A673 (cell line): ENCODE data around the gene GRIN2A. TPM values are rescaled to one million over a fixed set of nuclear protein-coding genes. Genes with fewer than 3 reads are reported as not detected.

Source experiments
- BruUV-seq: library from RNA; stranded (reverse); fragments of 400-500 nt; replicated peaks from 2 replicates; lab custom pipeline; 2021; lab: Mats Ljungman, UMichigan
- CTCF ChIA-PET: fragments of 300-600 bp; sonication (Branson Sonifier 250); formaldehyde crosslinking; loops from one replicate; lab custom pipeline; 2022; ENCODE audit warnings: antibody characterized with exemption; lab: Charles Lee
- POLR2A ChIA-PET: fragments of 300-600 bp; sonication (Branson Sonifier 250); formaldehyde crosslinking; loops from one replicate; lab custom pipeline; 2022; ENCODE audit warnings: antibody characterized with exemption; ENCODE audit not compliant: low non-redundant PET; lab: Charles Lee
- DNase-seq: peaks from one replicate; pipeline ENCODE4 v3.0.0-alpha.2; 2015; ENCODE audit warnings: low spot score
- H3K27ac ChIP-seq: fragments of 200-600 bp; sonication (generic); 2 replicates; pipeline ENCODE4 v1.5.1; 2016; ENCODE audit warnings: mixed run types, low read depth, mild to moderate bottlenecking, mixed read lengths, antibody characterized with exemption, low read length; ENCODE audit not compliant: poor library complexity, severe bottlenecking
- H3K27me3 ChIP-seq: fragments of 200-600 bp; sonication (generic); replicated peaks from 2 replicates; pipeline ENCODE4 v1.6.1; 2017; ENCODE audit warnings: mixed run types, low read depth, mild to moderate bottlenecking, mixed read lengths, antibody characterized with exemption, low read length; ENCODE audit not compliant: insufficient read depth, poor library complexity
- H3K36me3 ChIP-seq: fragments of 200-600 bp; sonication (generic); 2 replicates; pipeline ENCODE4 v1.6.1; 2016; ENCODE audit warnings: mixed run types, mild to moderate bottlenecking, mixed read lengths, antibody characterized with exemption, low read length; ENCODE audit not compliant: insufficient read depth, poor library complexity, severe bottlenecking
- H3K4me1 ChIP-seq: fragments of 200-600 bp; sonication (generic); 2 replicates; pipeline ENCODE4 v1.6.1; 2017; ENCODE audit warnings: mixed run types, mild to moderate bottlenecking, mixed read lengths, antibody characterized with exemption, low read length; ENCODE audit not compliant: insufficient read depth, poor library complexity, severe bottlenecking
- H3K4me3 ChIP-seq: fragments of 200-600 bp; sonication (generic); 2 replicates; pipeline ENCODE4 v1.5.1; 2016; ENCODE audit warnings: low read depth, mixed run types, mild to moderate bottlenecking, mixed read lengths, low read length; ENCODE audit not compliant: poor library complexity, severe bottlenecking
- H3K9me3 ChIP-seq: fragments of 200-600 bp; sonication (generic); 2 replicates; pipeline ENCODE4 v1.6.1; 2016; ENCODE audit warnings: mixed run types, low read depth, mild to moderate bottlenecking, mixed read lengths, antibody characterized with exemption, low read length; ENCODE audit not compliant: poor library complexity, severe bottlenecking
- EZH2 ChIP-seq: fragments of 200-600 bp; sonication (generic); IDR thresholded peaks from 2 replicates; pipeline ENCODE4 v1.6.1; 2017; ENCODE audit warnings: borderline replicate concordance, low read depth, mild to moderate bottlenecking, mixed read lengths, antibody characterized with exemption, low read length; ENCODE audit not compliant: poor library complexity, severe bottlenecking
- intact Hi-C: fragments of 100-400 bp; cut with micrococcal nuclease; formaldehyde crosslinking; loops from one replicate; pipeline ENCODE4 v1.10.0; 2022; ENCODE audit not compliant: unreplicated experiment
- total RNA-seq: library from RNA; stranded (reverse); gene quantifications from 2 replicates; pipeline ENCODE4 v1.2.3, GENCODE V29; 2021
- TF ChIP-seq, protein P1 (sequence below): fragments of 300-800, 200-600 bp; sonication (generic); conservative IDR thresholded peaks from 2 replicates; pipeline ENCODE4 v1.5.1; 2017; ENCODE audit warnings: low read depth, mild to moderate bottlenecking, antibody characterized with exemption, low read length, moderate library complexity, mixed read lengths

The GRIN2A gene
- total RNA-seq, 1 experiment from 2014 or later: 1.2 TPM

DNA sequence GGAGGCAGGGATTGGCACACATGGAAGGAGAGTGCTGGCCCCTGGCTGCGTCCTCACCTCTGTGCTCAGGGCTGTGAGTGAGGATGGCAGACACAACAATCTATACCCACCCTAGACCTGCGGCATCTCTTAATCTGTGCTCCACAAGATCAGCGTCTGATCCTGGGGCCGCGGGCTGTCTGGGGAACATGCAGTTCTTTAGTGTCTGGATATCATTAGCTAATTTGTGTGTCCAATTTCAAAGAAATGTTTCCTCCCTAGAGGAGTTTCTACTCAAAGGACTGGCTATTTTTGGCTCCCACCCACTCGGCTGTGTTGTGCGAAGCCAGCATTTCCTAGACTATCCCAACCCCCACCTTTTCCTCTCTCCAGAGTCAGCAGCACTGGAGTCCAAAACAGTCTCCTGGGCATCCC lies 93.8 kb downstream of the GRIN2A start:
- TF ChIP-seq, protein P1, sequence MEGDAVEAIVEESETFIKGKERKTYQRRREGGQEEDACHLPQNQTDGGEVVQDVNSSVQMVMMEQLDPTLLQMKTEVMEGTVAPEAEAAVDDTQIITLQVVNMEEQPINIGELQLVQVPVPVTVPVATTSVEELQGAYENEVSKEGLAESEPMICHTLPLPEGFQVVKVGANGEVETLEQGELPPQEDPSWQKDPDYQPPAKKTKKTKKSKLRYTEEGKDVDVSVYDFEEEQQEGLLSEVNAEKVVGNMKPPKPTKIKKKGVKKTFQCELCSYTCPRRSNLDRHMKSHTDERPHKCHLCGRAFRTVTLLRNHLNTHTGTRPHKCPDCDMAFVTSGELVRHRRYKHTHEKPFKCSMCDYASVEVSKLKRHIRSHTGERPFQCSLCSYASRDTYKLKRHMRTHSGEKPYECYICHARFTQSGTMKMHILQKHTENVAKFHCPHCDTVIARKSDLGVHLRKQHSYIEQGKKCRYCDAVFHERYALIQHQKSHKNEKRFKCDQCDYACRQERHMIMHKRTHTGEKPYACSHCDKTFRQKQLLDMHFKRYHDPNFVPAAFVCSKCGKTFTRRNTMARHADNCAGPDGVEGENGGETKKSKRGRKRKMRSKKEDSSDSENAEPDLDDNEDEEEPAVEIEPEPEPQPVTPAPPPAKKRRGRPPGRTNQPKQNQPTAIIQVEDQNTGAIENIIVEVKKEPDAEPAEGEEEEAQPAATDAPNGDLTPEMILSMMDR: no peak
- no peak for TF ChIP-seq EZH2
- no TSS peak for BruUV-seq
- H3K4me3 ChIP-seq: no peak overlapping the region
- no peaks in the 10 kb centered on the region for H3K27me3 ChIP-seq
- no peaks in the 10 kb centered on the region for H3K36me3 ChIP-seq
- no peaks in the 10 kb centered on the region for H3K9me3 ChIP-seq
- DNase-seq: no peak
- no peaks in the 10 kb centered on the region for H3K4me1 ChIP-seq
- ChIA-PET CTCF (no interaction called here), POLR2A (no interaction called here)
- H3K27ac ChIP-seq: no peak overlapping the region
- intact Hi-C loops: no loop called here

DNA sequence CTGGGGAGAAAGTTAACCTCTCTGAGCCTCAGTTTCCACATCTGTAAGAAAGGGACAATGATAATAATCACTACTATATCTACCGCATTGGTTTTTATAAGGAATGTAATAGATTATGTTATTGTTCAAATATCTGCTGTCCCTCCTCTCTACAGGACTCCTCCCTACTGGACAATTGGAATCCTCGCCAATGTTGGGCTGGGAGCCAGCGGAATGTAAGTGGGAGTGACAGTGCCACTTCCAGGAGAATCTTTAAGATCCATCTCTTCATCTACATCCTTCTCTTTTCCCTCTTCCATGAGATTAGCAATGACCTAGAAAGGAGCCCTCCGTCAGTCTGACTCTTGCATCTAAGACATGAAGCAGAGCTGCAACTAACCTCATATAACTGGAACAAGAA lies 95.1 kb downstream of the GRIN2A start:
- intact Hi-C loops: no loop called here
- TF ChIP-seq, protein P1: no peak
- TF ChIP-seq EZH2: no peak
- CTCF ChIA-PET: no interaction called here

DNA sequence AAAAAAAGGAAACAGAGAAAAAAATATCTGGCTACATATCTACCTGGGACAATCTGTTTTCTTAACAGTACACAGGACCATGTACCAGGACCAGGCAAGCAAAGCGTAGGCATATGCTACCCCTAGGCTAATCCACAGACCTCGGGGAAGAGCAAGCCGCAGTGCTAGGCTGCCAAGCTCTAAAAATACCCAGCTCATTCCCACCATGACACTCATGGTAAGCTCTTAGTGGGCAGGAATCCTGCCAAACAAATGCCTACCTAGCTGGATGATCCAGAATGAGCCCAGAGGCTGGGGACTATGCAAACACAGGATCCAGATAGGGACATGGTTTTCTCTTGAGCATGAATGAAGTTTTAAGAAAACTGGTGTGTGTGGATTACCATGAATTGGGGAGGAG lies 95.6 kb downstream of the GRIN2A start:
- no peaks in the 10 kb centered on the region for H3K36me3 ChIP-seq
- CTCF ChIA-PET: no interaction called here
- no peaks in the 10 kb centered on the region for H3K4me1 ChIP-seq
- H3K27me3 ChIP-seq: no peaks in the 10 kb centered on the region
- POLR2A ChIA-PET: no interaction called here
- H3K9me3 ChIP-seq: no peaks in the 10 kb centered on the region
- no TSS peak for BruUV-seq
- DNase-seq: no peak
- no peak overlapping the region for H3K4me3 ChIP-seq
- TF ChIP-seq, protein P1: no peak
- no peak for TF ChIP-seq EZH2
- intact Hi-C loops: no loop called here
- no peak overlapping the region for H3K27ac ChIP-seq

More for the DNA sequence above, 95.1 kb downstream of the GRIN2A start:
- Histone ChIP-seq H3K27ac (no peak overlapping the region), H3K36me3 (no peaks in the 10 kb centered on the region), H3K27me3 (no peaks in the 10 kb centered on the region), H3K4me1 (no peaks in the 10 kb centered on the region), H3K4me3 (no peak overlapping the region), H3K9me3 (no peaks in the 10 kb centered on the region)
- POLR2A ChIA-PET: no interaction called here
- no peak for DNase-seq
- no TSS peak for BruUV-seq
